Superior temporal gyrus (tissue), 1 donor: ENCODE measurements around the gene RAB4B.
"Not testable (repeated sequence)": the region's sequence is repeated elsewhere in the genome, so short reads cannot be mapped to it uniquely, and the experiment has no call there.

Experiments used
- DNase-seq: peaks from one replicate; pipeline ENCODE4 v3.0.0-alpha.2; 2016; ENCODE audit errors: extremely low spot score

RAB4B gene

GRCh38 chr19:40780582-40780981, 2.5 kb downstream of the RAB4B start:
- no peak for DNase-seq

GRCh38 chr19:40781140-40781539, 3.1 kb downstream of the RAB4B start:
- no peak for DNase-seq

- no peak for DNase-seq
These were observed 5.7 kb downstream of the RAB4B start for GRCh38 chr19:40783711-40784110.

- DNase-seq: not testable (repeated sequence)
These were observed 6.1 kb downstream of the RAB4B start for GRCh38 chr19:40784146-40784545.

- no peak for DNase-seq
These were observed 7.5 kb downstream of the RAB4B start for GRCh38 chr19:40785526-40785925.

- DNase-seq: no peak
These were observed 8.3 kb downstream of the RAB4B start for GRCh38 chr19:40786060-40787037.

- no peak for DNase-seq
These were observed 13.3 kb downstream of the RAB4B start for GRCh38 chr19:40791349-40791748.

GRCh38 chr19:40791996-40792395, 13.9 kb downstream of the RAB4B start:
- DNase-seq: no peak

GRCh38 chr19:40797166-40797962, 19.3 kb downstream of the RAB4B start:
- no peak for DNase-seq

GRCh38 chr19:40797963-40798682, 20.1 kb downstream of the RAB4B start:
- DNase-seq: peak; percentile 10

GRCh38 chr19:40798683-40799557, 20.9 kb downstream of the RAB4B start, which contains the start of gene EGLN2:
Gene EGLN2, plus strand, starts transcription at chr19:40799191. Its CDS starts 1,382 bp downstream, at chr19:40800573.
- DNase-seq: peak; percentile 99

- peak; percentile 15 for DNase-seq
These were observed 21.7 kb downstream of the RAB4B start for GRCh38 chr19:40799558-40800338.

GRCh38 chr19:40800339-40800996, 22.4 kb downstream of the RAB4B start:
- DNase-seq: no peak

GRCh38 chr19:40800997-40801377, 22.9 kb downstream of the RAB4B start:
- DNase-seq: no peak

- DNase-seq: no peak
These were observed 23.6 kb downstream of the RAB4B start for GRCh38 chr19:40801426-40802299.

- DNase-seq: no peak
These were observed 24.5 kb downstream of the RAB4B start for GRCh38 chr19:40802300-40803169.

- DNase-seq: no peak
These were observed 25.3 kb downstream of the RAB4B start for GRCh38 chr19:40803170-40803856.
